GM18508 (cell line): ENCODE measurements around the gene SH3RF3.

Experiments used
- ATAC-seq: cut with Tn5 transposase; IDR thresholded peaks from one replicate; pipeline ENCODE4 v1.9.1; 2021; ENCODE audit warnings: moderate number of reproducible peaks; ENCODE audit not compliant: insufficient read depth, unreplicated experiment

SH3RF3 gene

DNA sequence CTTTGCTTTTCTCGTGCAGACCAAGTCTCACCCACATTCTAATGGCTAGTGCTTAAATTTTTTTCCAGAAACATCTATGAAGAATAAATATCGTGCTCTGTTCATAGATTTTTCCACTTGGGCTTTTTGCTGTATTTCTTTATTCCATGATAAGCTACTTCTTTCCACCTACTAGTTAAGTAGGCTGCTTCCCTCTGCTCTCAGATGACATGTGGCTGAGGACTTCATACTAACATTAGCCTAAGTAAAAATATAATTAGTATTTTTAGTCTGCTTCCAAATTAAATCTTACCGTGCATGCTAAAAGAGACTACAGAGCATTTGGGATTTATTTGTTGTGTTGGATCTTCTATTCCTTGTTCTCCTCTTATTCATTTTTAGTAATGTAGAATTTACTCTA, 102.4 kb downstream of the SH3RF3 start:
- ATAC-seq = no peak

DNA sequence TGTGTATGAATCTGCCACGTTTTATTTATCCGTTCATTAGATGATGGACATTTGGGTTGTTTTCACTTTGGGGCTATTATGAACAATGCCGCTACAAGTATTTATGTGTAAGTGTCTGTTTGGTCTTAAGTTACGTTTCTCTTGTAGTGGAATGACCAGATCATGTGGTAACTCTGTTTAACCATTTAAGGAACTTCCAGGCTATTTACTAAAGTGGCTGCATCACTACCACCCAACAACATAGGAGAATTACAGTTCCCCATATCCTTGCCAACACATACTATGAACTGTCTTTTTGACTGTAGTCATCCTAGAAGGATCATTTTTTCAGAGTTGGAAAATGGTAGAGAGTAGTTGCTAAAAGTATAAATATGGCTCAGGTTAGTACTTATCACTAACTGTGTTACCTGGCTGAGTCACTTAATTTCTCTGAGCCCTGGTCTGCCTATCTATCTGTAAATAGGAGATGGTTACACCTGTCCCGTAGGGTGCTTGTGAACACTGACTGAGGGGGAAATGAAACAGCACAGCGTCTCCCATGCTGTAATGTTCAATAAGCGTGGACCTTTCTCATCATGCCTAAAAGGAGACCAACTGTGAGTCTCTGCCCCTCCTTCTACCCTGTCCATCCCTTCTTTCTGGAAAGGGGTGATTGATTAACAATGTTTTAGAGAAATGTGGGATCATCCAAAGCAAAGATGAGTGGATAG, 103.1 kb downstream of the SH3RF3 start:
- no peak for ATAC-seq

DNA sequence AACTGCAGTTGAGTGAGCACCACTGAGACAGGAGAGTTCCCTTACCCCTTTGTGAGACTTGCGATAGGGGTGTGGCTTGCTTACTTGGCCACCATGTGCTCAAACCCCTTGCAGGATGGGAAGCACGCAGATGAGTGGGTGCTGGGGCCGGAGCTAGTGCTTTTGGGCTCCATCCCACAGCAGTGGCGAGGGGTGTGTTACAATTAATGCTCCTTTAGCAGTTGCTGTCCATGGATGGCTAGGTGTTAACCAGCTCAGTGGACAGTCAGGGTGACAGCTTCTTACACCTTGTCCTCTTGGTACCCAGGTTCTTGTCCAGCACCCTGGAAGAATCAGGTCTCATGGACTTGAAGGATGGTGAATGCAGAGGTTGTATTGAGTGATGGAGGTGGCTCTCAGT, 103.9 kb downstream of the SH3RF3 start:
- no peak for ATAC-seq

DNA sequence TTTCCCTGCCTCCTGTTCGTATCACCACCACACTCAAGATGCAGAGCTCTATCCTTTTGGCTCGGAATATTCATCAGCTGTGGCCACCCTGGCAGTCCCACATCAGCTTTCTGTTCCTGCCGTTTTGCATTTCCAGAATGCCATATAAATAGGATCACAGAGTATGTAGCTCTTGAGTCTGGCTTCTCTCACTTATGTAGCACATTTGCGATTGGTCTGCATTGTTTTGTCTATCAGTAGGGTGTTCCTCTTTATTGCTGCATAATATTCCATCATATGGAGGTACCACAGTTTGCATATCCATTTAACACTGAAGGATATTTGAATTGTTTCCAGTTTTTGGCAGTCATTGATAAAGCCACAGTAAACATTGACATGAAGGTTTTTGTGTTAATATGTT, 104.6 kb downstream of the SH3RF3 start:
- no peak for ATAC-seq

DNA sequence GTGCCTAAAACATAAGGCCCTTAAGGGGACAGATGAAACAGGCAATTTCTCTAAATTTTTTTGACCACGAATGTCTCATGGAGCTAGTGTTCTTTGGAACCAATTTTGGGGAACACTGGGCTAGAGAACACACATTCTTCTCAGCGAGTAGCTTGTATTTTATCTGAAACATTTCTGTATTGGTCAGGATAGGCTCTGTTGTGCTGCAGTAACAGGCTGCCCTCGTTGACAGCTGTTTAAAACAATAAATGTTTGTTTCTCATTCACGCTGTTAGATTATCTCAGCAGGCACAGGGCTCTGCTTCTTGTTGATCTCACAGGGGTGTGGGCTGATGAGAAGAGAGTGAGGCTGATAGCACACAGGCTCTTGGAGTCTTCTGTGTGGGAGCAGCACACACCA, 105.3 kb downstream of the SH3RF3 start:
- no peak for ATAC-seq

DNA sequence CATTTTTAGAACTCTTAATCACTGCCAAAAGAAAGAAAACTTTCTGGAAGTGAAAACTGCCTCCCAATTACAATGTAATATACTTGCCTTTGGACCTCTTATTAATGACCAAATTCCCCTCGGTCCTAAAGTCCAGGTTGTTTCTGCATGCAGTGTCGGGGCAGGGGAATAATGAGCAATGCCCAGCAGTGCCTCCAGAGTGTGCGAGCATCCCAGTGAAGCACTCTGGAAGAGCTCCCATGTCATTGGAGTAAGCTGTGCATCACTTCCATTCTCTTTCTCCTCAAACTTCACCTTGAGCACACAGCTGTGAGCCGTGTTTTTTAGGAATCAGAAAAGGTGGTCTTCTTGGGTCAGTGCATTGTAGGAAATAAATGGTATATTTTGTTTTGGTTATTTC, 107.1 kb downstream of the SH3RF3 start:
- no peak for ATAC-seq

DNA sequence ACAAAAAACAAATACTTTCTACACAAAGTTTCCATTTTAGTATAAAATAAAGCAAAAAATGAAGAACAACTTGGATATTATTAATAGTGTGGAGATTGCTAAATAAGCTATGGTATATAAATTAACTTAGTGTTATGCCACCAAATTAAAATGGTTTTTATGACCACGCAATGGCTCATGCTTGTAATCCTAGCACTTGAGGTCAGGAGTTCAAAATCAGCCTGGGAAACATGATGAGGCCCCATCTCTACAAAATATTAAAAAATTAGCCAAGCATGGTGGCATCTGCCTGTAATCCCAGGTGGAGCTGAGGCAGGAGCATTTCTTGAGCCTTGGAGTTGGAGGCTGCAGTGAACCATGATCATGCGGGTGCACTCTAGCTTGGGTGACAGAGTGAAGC, 108.8 kb downstream of the SH3RF3 start:
- ATAC-seq = no peak

DNA sequence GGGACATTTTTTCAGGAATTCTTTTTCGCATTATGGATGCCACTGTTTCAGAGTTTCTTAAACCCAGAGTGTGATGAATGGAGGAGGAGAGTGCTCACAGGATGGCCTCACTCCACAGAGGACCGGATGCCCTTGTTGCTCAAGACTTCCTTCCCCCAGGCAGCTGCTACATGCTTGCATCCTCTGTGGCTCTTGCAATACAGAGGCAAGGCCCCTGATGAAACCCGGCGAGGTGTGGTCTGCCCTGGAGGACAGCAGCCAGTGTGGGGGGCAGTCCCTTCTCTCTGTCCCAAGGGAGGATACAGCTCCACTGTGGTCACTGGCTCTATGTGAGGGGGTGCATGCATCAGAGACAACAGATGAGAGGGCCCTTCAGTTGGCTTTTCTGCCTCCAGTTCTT, 109.6 kb downstream of the SH3RF3 start:
- ATAC-seq = no peak

DNA sequence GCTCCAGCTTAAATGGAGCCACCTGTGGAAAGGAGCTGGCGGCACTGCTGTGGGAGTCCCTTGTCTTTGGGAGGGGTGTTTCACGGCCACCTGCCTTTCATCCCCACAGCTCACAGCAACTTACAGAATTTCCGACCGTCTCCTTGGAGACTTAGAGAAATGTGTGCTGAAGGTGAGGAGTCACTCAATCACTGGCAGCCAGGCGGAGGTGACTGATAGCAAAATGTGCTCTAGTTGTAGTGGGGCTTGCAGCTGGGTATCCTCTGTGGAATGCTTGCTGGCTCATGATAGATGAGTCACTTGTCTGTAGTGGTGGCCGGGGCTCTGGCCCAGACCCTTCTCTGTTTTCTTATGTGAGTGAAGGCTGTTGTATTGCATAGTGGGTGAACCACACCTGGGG, 110.7 kb downstream of the SH3RF3 start:
- ATAC-seq = no peak

DNA sequence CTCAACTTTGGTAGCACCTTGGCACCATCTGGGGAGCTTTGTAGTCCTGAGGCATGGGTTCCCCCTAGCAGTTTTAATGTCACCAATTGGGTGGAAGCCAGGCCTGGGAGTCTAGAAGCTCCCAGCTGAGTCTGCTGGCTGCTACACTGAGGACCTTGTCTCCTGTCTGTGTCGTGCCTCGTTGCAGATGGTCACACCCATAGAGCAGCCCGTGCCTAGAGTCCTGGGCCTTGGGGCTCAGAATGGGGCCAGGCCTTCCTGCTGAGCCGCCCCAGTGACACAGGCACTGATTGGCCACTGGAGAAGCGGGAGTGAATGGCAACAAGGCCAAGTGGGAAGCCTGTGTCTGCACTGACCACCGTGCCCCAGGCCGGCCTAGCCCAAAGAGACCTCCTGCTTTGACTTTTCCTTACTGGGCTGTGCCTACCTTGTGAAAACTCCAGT, 113.2 kb downstream of the SH3RF3 start:
- no peak for ATAC-seq

DNA sequence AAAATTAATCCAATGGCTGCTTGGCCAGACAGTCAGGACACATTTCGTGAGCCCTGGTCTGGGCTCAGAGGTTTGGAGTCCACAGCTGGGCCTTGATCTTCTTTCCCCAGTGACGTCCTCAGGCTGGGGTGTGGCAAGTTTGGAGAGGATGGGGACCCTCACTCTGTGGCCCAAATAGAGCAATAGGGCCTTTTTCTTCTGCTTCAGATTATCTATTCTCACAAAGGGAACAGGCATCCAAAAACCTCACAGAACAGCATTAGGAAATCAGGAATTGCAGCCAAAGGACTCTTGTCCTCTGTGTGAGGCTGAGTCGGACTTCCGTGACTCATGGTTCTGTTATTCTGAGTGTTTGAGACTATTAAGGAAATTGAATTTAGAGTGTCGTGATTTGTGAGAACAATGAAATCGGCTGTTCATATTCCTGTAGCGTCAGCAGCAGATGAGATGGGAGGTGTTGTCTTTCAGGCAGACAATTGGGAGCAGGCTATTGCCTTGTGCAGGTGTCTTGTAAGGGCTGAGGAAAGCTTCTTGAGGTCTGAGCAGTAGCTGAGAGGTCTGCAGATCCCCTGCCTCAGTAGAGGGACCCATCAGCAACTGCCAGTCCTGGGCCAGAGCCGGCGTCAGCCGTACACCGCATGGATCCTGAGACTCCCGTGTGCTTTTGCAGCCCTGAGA, 113.8 kb downstream of the SH3RF3 start:
- no peak for ATAC-seq

DNA sequence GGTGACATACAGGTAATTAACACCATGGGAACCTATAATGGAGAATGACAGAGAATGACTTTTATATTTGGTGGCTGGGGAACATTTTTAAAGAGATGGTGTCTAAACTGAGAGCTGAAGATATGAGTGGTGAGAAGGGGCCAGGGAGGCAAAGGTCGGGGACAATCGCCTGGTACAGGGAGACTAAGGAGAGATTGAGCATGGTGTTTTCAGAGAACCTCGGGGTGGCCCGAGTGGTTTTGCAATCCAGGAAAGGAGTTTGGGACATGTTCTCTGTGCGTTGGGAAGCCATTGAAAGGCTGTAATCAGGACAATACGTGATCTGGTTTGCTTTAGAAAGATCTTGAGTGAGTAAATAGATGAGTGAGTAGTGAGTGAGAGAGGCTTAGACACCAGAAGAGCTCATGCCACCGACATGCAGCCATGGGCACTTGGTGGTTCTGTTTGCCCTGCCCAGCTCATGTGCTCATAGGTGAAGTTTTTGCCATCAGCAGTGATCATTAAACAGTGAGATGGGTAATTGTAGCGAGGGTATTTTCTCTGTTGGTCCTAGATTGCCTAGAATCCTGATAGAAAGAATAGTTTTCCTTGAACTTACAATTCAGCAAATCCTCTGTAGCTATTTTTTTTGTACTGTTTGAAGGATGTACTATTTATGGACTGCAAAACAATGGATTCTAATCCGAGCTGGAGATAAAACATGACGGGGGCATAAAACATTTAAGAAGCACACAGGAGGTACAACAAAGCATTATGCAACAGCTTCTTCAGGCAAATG, 114.7 kb downstream of the SH3RF3 start:
- ATAC-seq = no peak

DNA sequence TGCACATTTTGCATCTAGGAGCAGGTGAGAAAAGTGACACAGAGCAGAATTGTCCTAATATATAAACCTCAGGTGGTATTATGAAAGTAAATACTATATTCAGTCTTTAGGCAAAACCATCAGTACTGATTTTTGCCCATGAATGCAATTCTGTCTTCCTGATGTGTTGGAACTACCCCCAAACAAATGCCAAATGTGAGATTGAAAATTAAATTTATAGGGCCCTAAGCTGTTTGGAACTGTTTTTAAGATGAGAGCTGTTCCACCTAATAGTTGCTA, 115.2 kb downstream of the SH3RF3 start:
- ATAC-seq = no peak

DNA sequence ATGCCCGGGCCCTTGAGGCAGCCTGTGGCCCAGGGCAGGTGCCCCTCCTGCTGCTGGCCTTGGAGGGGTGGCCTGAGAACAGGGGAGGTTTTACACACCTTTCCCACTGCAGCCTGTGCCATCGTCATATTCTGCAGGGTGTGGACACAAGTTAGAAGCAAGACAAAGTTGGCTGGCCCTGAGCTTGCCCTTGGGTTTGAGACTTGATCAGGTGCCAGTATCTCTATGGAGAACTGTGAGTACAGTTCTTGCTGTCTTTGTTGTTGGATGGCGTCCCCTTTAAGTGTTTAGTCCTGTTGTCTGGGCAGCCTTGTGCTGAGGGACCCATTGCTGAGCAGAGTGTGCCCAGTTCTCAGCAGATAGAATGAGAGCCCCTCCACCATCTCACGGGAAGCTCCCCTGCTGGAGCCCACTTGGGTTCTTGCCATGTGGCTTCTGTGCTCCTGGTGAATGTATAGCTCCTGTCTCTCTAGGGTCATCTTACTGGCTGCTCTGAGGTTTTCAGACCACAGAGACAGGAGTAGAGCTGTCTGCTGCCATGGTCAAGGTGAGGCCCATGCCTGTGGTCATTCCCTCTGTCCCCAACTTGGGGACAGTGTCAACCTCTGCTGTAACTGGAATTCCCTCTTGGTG, 115.9 kb downstream of the SH3RF3 start:
- ATAC-seq = no peak

DNA sequence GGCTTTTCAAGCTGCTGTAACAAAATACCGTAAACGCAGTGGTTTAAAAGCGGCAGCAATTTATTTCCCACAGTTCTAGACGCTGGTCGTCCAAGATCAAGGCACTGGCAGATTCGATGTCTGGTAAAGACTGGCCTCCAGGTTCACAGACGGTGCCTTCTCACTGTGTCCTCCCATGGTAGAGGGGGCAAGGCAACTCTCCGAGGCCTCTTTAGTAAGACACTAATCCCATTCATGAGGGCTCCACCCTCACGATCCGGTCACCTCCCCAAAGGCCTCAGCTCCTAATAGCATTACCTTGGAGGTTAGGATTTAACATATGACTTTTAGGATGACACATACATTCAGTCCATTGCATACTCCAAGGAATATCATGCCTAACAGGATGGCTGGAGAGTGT, 117.2 kb downstream of the SH3RF3 start:
- no peak for ATAC-seq

DNA sequence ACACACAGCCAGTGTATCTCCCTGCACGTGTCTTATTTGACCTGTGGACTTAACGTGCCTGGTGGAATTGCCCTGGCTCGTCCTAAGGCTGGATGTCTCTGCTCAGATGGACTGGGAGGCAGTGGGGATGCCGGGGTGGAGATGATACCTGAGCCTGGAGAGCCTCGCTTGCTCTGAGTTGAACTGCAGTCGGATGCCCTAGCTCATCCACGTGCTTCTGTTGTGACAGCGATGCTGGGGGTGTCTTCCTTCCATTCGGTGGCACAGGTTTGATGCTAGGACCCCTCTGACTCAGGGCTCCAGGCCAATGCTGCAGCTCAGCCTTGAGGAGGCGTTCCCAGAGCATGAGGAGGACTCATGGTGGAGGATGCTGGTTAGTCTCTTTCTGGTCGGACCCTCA, 117.6 kb downstream of the SH3RF3 start:
- no peak for ATAC-seq

DNA sequence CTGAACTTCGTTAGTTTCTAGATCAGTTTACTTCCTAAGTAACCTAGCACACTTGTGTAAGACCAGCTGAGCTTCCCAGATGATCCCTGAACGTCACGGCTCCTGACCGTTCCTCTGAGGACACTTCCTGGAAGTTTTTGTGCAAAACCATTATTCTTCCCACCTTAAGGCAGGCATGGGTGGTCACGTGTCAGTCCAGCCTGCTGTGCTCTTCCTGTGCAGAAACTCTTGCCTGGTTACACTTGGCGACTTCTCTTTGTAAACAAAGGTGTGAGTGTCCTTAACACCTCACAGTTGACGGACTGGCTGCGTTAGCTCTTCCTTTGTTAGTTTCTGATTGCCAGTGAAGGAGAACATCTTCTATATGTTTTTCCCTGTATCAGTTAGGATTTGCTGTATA, 118.3 kb downstream of the SH3RF3 start:
- no peak for ATAC-seq

DNA sequence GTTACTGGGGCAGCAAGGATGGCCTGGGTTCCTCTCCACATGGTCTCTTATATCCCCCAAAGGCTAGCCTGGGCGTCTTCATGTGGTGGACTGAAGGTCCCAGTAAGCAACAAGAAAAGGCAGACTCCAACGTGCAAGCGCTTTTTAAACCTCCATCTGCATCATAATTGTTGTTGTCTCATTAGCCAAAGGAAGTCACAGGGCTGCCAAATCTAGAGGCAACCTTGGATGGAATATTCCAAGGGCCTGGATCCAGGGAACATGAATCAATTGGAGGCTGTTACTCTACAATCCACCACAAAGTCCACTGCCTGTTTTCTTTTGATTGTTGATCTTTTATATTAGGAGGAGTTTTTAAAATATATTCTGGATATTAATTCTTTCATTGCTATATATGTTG, 118.8 kb downstream of the SH3RF3 start:
- ATAC-seq = no peak

DNA sequence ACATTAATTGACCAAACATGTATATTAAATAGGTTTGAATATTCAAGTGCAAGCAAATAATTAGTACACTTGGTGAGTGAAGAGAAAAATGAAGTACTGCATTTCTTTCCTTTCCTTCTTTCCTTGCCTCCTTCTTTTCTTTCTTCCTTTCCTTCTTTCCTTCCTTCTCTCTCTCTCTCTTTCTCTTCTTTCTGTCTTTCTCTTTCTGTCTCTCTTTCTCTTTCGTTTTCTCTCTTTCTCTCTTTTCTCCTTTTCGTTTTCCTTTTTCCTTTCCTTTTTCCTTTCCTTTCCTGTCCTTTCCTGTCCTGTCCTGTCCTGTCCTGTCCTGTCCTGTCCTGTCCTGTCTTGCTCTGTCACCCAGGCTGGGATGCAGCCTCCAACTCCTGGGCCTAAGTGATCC, 119.6 kb downstream of the SH3RF3 start:
- ATAC-seq = no peak

DNA sequence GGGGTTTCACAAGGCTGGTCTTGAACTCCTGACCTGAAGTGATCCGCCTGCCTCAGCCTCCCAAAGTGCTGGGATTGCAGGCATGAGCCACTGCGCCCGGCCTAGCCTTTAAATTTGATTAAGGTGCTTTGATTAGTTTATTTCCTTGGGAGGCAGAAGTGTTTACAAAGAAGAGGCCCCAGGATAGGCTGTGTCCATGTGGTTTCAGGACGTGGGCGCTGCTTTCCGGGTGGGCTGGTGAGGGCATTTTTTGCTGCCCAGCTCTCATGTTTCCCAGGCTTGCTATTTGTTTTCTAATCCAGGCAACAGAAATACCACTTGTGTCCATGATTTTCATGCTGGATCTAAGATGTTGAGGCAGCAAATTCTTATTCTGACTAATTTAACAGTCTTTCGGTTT, 124.2 kb downstream of the SH3RF3 start:
- no peak for ATAC-seq

DNA sequence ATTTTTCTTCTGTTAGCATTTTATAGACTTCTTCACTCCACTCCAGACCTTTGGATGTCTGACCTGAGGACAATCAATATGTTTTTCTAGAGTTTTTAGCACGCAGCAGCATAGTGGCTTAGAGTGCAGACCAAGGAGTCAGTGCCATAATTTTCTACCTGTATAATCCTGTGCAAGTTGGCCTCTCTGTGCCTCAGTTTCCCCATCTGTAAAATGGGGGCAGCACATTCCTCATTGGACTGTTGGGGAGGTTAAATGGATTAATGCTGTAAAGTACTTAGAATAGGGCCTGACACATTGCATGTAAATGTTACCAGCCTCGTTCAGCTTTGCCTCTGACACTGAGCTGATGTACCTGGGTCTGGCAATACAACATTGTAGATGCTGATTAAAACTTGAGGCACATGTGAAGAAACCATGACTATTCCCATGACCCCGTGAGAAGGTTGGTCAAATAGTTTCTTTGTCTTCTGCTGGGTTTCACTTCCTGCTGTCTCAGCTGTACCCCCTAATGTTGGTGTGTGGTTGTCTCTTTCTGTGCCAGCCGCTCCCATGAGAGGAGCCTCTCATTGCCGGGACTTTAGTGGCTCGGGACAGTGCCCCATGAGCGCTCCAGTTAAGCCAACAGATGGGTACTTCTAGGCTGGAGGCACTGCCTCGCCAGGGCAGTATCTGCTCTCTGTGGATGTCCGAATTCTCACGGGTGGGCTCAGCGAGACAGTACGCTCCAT, 125.3 kb downstream of the SH3RF3 start:
- peak; percentile 68 for ATAC-seq
